GM12874 (cell line): Measurements from ENCODE around the gene NUBPL.

Experiments used
- CTCF ChIP-seq: IDR thresholded peaks from 2 replicates; pipeline ENCODE4 v1.5.1; 2011; ENCODE audit warnings: low read depth, mild to moderate bottlenecking, control low read depth, low read length, moderate library complexity; ENCODE audit not compliant: insufficient read depth

Gene NUBPL

GRCh38 chr14:31561155-31561846, at the start of gene NUBPL:
Gene NUBPL, plus strand, starts transcription at chr14:31561404. Its CDS starts 36 bp downstream, at chr14:31561440.
- no peak for TF ChIP-seq CTCF

DNA sequence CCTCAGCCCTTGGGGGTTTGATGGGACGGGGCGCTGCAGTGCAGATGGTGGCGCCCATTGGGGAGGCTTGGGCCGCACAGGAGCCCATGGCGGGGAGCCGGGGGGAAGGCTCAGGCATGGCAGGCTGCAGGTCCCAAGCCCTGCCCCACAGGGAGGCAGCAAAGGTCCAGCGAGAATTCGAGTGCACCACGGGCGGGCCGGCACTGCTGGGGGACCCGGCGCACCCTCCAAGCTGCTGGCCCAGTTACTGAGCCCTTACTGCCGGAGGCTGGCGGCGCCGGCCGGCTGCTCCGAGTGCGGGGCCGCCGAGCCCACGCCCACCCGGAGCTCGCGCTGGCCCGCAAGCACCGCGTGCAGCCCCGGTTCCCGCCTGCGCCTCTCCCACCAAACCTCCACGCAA, 34.1 kb upstream of the NUBPL start:
- TF ChIP-seq CTCF = no peak

GRCh38 chr14:31527546-31527945, 33.7 kb upstream of the NUBPL start:
- TF ChIP-seq CTCF = no peak

DNA sequence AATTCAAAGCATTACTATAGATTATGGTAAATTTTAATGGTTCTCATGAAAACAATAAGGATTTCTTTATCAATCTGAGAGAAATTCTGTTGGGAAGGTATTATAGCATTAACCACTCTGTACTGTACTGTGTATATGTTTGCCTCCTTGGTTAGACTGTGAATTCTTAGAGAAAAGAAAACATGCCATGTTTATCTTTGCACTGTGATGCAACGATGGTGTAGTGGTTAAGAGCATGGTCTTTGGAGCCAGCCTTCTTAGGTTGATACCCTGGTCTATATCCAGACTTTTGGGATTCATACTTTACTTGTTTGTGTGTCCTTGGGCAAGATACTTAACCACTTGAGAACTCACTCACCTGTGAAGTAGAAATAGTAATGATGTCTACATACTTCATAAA, 32.2 kb upstream of the NUBPL start:
- no peak for TF ChIP-seq CTCF

DNA sequence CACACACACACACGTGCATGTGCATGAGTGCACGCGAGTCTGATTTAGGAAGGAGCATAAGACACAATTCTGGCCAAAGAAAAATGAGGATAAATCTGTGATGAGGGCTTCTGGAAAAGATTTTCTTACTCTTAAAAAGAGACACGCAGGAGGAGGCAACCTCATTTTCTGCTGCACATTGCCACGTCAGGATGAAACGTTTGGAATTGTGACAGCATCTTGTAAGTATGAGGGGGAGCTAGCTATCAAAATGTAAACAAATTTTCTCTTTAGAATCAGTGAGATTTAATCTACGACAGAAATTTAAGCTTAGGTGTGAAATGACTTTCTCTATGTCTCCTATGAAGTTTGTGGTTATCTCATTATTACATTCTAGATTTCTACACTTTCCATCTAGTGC, 31.1 kb upstream of the NUBPL start:
- no peak for TF ChIP-seq CTCF

DNA sequence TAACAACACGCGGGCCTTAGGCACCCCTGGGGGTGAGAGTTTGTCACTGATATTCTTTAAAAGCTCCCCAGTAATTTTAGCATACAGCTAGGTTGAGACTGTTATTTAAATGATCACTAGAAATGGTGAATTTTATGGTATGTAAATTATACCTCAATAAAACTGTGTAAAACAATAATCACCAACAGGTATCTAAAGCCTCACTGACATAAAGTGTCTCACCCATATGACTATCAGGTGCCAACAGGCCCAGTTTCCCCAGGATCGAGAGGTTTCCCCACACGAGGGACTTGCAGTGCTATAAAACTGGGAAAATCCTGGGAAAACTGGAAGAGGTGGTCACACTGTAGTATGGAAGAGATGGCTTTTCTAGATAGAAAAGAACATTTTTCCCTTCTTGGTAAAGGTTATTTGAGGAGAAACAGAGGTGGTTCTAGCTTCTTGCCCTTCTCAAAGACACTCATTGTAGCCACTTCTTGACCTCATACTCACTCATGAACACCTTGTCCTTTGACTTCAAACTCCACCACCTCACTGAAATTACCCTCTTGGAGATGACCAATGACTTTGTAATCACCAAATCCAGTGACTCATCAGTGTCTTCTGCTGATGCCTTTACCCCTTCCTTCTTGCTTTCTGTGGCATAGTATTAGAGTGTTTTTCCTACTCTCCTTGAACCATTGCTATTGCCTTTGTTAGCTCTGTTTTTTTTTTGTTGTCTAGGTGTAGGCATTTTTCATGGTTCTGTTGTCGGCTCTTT, 24.8 kb upstream of the NUBPL start:
- TF ChIP-seq CTCF = no peak

DNA sequence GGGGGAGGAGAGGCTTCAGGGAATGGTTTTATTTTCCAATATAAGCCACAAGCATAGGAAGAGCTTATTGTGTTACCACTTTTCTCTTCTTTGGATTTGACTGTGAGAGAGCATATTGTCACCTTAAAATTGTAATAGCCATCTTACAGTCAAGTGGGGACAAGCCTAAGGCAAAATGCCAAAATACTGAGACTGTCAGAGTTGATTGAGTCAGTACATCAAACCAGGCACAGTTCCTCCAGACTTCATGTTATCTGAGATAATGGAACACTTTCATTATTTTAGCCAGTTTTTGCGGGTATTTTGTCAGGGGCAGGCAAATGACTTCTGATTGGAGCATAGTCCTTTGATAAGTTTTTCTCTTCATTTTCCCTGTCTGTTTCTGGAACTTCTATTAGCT, 19.5 kb upstream of the NUBPL start:
- no peak for TF ChIP-seq CTCF
